Gastrocnemius medialis (tissue), 4 donors: ENCODE data around the gene PHKG2. TPM values are rescaled to one million over a fixed set of nuclear protein-coding genes. Genes with fewer than 3 reads are reported as not detected.

Experiments
- ATAC-seq, 2 donors: fragments of 150-250 bp; one replicate each; pipeline ENCODE4 v1.9.1; 2016
- DNase-seq, 2 donors: peaks; one replicate each; pipeline ENCODE4 v3.0.0-alpha.2; 2019
- H3K27ac ChIP-seq, 4 donors: fragments of 200-600 bp; sonication (generic); 1 replicate in 1 of 4; 2 replicates in 3 of 4; pipeline ENCODE4 v1.5.1; 2016 to 2018; ENCODE audit warnings: mild to moderate bottlenecking in 2 of 4, moderate library complexity in 1 of 4
- H3K27me3 ChIP-seq, 3 donors: fragments of 200-600 bp; sonication (generic) in 2 of 3; 1 replicate in 1 of 3; 2 replicates in 2 of 3; pipeline versions ENCODE4 v1.5.1 to v1.6.0; 2016 to 2019; ENCODE audit warnings: mild to moderate bottlenecking in 1 of 3, moderate library complexity in 1 of 3
- H3K36me3 ChIP-seq, 2 donors: fragments of 200-600 bp; sonication (generic) in 1 of 2; one replicate each; pipeline ENCODE4 v1.5.1; 2017 to 2018
- H3K4me1 ChIP-seq, 2 donors: fragments of 200-600 bp; sonication (generic) in 1 of 2; one replicate each; pipeline ENCODE4 v1.5.1; 2016 to 2017; ENCODE audit warnings: mild to moderate bottlenecking in 2 of 2
- H3K4me3 ChIP-seq, 4 donors: fragments of 200-600 bp; sonication (generic) in 3 of 4; 1 replicate in 1 of 4; 2 replicates in 3 of 4; pipeline ENCODE4 v1.5.1; 2016 to 2019; ENCODE audit warnings: mild to moderate bottlenecking in 2 of 4
- H3K9me3 ChIP-seq, 3 donors: fragments of 200-600 bp; sonication (generic) in 2 of 3; 1 replicate in 1 of 3; 2 replicates in 2 of 3; pipeline ENCODE4 v1.5.1; 2016 to 2019
- POLR2A ChIP-seq, 2 donors: fragments of 450-650 bp; IDR thresholded peaks; one replicate each; pipeline ENCODE4 v1.6.1; 2017; ENCODE audit warnings: antibody characterized with exemption in 2 of 2, mild to moderate bottlenecking in 2 of 2, moderate library complexity in 2 of 2
- in situ Hi-C, 4 donors: fragments of 200-750 bp; cut with MboI; loops; one replicate each; pipeline versions ENCODE4 v1.15.0 to v1.8.0; 2017; ENCODE audit warnings: low sequenced_read_pairs in 4 of 4
- intact Hi-C: fragments of 100-400 bp; cut with DNase I; formaldehyde crosslinking; loops from one replicate; pipeline ENCODE4 v1.15.1; 2023; ENCODE audit warnings: low total_unique reads
- total RNA-seq, 4 donors: library from RNA; depleted of rRNA; stranded (reverse); fragments of >200 nt; gene quantifications; one replicate each; pipeline versions ENCODE4 v1.1.0 to v1.2.3, GENCODE V29; 2016
- TF ChIP-seq, protein P1 (sequence below), 5 experiments: fragments of 450-650 bp in 3 of 5; fragments of 200-600 bp in 2 of 5; sonication (generic) in 2 of 5; IDR thresholded peaks in 4 of 5; conservative IDR thresholded peaks in 1 of 5; 1 replicate in 4 of 5; 2 replicates in 1 of 5; pipeline ENCODE4 v1.5.1; 2016 to 2019; ENCODE audit warnings: antibody characterized with exemption in 5 of 5, mild to moderate bottlenecking in 3 of 5, moderate library complexity in 3 of 5

Gene PHKG2, protein sequence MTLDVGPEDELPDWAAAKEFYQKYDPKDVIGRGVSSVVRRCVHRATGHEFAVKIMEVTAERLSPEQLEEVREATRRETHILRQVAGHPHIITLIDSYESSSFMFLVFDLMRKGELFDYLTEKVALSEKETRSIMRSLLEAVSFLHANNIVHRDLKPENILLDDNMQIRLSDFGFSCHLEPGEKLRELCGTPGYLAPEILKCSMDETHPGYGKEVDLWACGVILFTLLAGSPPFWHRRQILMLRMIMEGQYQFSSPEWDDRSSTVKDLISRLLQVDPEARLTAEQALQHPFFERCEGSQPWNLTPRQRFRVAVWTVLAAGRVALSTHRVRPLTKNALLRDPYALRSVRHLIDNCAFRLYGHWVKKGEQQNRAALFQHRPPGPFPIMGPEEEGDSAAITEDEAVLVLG
- total RNA-seq = 10 to 100 TPM in 3 of 4 donors, 1 to 10 TPM in 1; 8.8 to 30.0 (median 21.6) TPM

GRCh38 chr16:30747799-30748633, at the start of gene PHKG2:
Gene PHKG2, plus strand, starts transcription at chr16:30748425. Its CDS starts 396 bp downstream, at chr16:30748821.
- intact Hi-C loops = loop anchor here (1.0 to 5.0 kb wide), 4 partner anchors 14 to 434 kb away; partner anchors contain the start of genes CFAP119, FUS and RNF40
- peak; percentile 95 to 96 for ATAC-seq

GRCh38 chr16:30698816-30699614, 49.2 kb upstream of the PHKG2 start, which contains the start of gene SRCAP:
Gene SRCAP, plus strand, starts transcription at chr16:30699171. Its CDS starts 1,654 bp downstream, at chr16:30700825.
- H3K27ac ChIP-seq = peak within 1 kb of the TSS; percentile 98 to 100 (median 100)
- no peaks in the 10 kb centered on the region for H3K9me3 ChIP-seq
- peaks cover 26 to 28% of the 10 kb centered on the region in 2 donors for H3K4me1 ChIP-seq
- peak within 1 kb of the TSS; percentile 89 to 100 (median 98) for H3K4me3 ChIP-seq
- H3K27me3 ChIP-seq = no peaks in the 10 kb centered on the region
- peak; percentile 62 to 64 for ATAC-seq
- TF ChIP-seq, protein P1, sequence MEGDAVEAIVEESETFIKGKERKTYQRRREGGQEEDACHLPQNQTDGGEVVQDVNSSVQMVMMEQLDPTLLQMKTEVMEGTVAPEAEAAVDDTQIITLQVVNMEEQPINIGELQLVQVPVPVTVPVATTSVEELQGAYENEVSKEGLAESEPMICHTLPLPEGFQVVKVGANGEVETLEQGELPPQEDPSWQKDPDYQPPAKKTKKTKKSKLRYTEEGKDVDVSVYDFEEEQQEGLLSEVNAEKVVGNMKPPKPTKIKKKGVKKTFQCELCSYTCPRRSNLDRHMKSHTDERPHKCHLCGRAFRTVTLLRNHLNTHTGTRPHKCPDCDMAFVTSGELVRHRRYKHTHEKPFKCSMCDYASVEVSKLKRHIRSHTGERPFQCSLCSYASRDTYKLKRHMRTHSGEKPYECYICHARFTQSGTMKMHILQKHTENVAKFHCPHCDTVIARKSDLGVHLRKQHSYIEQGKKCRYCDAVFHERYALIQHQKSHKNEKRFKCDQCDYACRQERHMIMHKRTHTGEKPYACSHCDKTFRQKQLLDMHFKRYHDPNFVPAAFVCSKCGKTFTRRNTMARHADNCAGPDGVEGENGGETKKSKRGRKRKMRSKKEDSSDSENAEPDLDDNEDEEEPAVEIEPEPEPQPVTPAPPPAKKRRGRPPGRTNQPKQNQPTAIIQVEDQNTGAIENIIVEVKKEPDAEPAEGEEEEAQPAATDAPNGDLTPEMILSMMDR (IDR thresholded peaks at IDR 0.05 in 4 of 5, conservative IDR thresholded peaks at IDR 0.05 in 1 of 5) = no peak
- TF ChIP-seq POLR2A (IDR thresholded peaks at IDR 0.05) = peak; percentile 75 to 84
- in situ Hi-C loops = loop anchor here in 1 of 4 donors (10.0 kb wide), 1 partner anchor 54 kb away; no protein-coding TSS in a partner anchor
- intact Hi-C loops = loop anchor here (1.0 to 5.0 kb wide), 7 partner anchors 41 to 760 kb away; partner anchors contain the start of genes ARMC5, FBRS, MAPK3 and PHKG2
- H3K36me3 ChIP-seq = peaks cover 0 to 43% of the 10 kb centered on the region in 2 donors
- peak; percentile 81 to 87 for DNase-seq

More at GRCh38 chr16:30747799-30748633, at the start of gene PHKG2:
- peak within 1 kb of the TSS; percentile 76 to 91 (median 88) for H3K4me3 ChIP-seq
- TF ChIP-seq POLR2A (IDR thresholded peaks at IDR 0.05) = peak; percentile 48 to 53
- TF ChIP-seq, protein P1 (IDR thresholded peaks at IDR 0.05 in 4 of 5, conservative IDR thresholded peaks at IDR 0.05 in 1 of 5) = no peak
- peak; percentile 99 to 100 for DNase-seq
- H3K27me3 ChIP-seq = no peaks in the 10 kb centered on the region
- peak within 1 kb of the TSS; percentile 73 to 91 (median 79) for H3K27ac ChIP-seq
- H3K36me3 ChIP-seq = peaks cover 0 to 25% of the 10 kb centered on the region in 2 donors
- no peaks in the 10 kb centered on the region for H3K9me3 ChIP-seq
- in situ Hi-C loops = no loop called here
- peaks cover 7 to 8% of the 10 kb centered on the region in 2 donors for H3K4me1 ChIP-seq

- no peaks in the 10 kb centered on the region for H3K27me3 ChIP-seq
- peak overlapping the region; percentile 89 to 100 (median 98) for H3K4me3 ChIP-seq
- in situ Hi-C loops (loop anchor here in 1 of 4 donors (10.0 kb wide), 1 partner anchor 55 kb away; no protein-coding TSS in a partner anchor), intact Hi-C loops (loop anchor here (1.0 to 5.0 kb wide), 3 partner anchors 115 to 759 kb away; partner anchors contain the start of genes ARMC5 and MAPK3)
- DNase-seq (no peak), ATAC-seq (no peak)
- TF ChIP-seq POLR2A (IDR thresholded peaks at IDR 0.05) = no peak
- TF ChIP-seq, protein P1 (IDR thresholded peaks at IDR 0.05 in 4 of 5, conservative IDR thresholded peaks at IDR 0.05 in 1 of 5) = no peak
- peaks cover 0 to 50% of the 10 kb centered on the region in 2 donors for H3K36me3 ChIP-seq
- H3K9me3 ChIP-seq = no peaks in the 10 kb centered on the region
- peaks cover 26 to 28% of the 10 kb centered on the region in 2 donors for H3K4me1 ChIP-seq
- H3K27ac ChIP-seq = peak overlapping the region; percentile 98 to 100 (median 100)
Measured at GRCh38 chr16:30699615-30700099, 48.6 kb upstream of the PHKG2 start.
